G401 (cell line): ENCODE measurements around the gene UBE2K. TPM values are rescaled to one million over a fixed set of nuclear protein-coding genes. Genes with fewer than 3 reads are reported as not detected.
"Not testable (repeated sequence)": the region's sequence is repeated elsewhere in the genome, so short reads cannot be mapped to it uniquely, and the experiment has no call there.

Experiments
- DNase-seq: peaks from one replicate; pipeline ENCODE4 v3.0.0-alpha.2; 2015; ENCODE audit warnings: low spot score
- in situ Hi-C: cut with HindIII; loops from 2 replicates; pipeline ENCODE4 v1.10.0; 2016; ENCODE audit warnings: low sequenced_read_pairs, mixed read lengths
- total RNA-seq: library from RNA; depleted of rRNA; stranded (reverse); fragments of >200 nt; shearing (Covaris generic); gene quantifications from 2 replicates; pipeline ENCODE4 v1.2.3, GENCODE V29; 2014; rRNA removed

UBE2K gene
- 15.5 and 32.4 TPM in 2 replicates for total RNA-seq

- peak; percentile 83 for DNase-seq
- in situ Hi-C loops: no loop called here
These were observed at the start of gene UBE2K for GRCh38 chr4:39697740-39698423. Gene UBE2K (plus strand): TSS chr4:39698136. CDS start chr4:39698328, 192 bp downstream.

GRCh38 chr4:39648213-39648612 is 49.7 kb upstream of the UBE2K start:
- in situ Hi-C loops: no loop called here
- no peak for DNase-seq

GRCh38 chr4:39648827-39649558 is 48.9 kb upstream of the UBE2K start:
- in situ Hi-C loops: no loop called here
- peak; percentile 76 for DNase-seq

GRCh38 chr4:39649639-39650265 is 48.2 kb upstream of the UBE2K start:
- DNase-seq: no peak
- in situ Hi-C loops: no loop called here

- DNase-seq, in situ Hi-C loops: not testable (repeated sequence)
These were observed 46.4 kb upstream of the UBE2K start for GRCh38 chr4:39651586-39651985.

- in situ Hi-C loops: no loop called here
- DNase-seq: no peak
These were observed 42.7 kb upstream of the UBE2K start for GRCh38 chr4:39655211-39655610.

- in situ Hi-C loops: no loop called here
- DNase-seq: no peak
These were observed 42.1 kb upstream of the UBE2K start for GRCh38 chr4:39655876-39656275.

GRCh38 chr4:39656638-39657037 is 41.3 kb upstream of the UBE2K start:
- in situ Hi-C loops: not testable (repeated sequence)

GRCh38 chr4:39657465-39657864 is 40.5 kb upstream of the UBE2K start:
- no peak for DNase-seq
- in situ Hi-C loops: no loop called here

More at GRCh38 chr4:39656638-39657037, 41.3 kb upstream of the UBE2K start:
- not testable (repeated sequence) for DNase-seq

GRCh38 chr4:39658756-39659155 is 39.2 kb upstream of the UBE2K start:
- in situ Hi-C loops: no loop called here
- DNase-seq: no peak

GRCh38 chr4:39660045-39660444 is 37.9 kb upstream of the UBE2K start:
- no peak for DNase-seq
- in situ Hi-C loops: no loop called here

GRCh38 chr4:39660757-39661156 is 37.2 kb upstream of the UBE2K start:
- in situ Hi-C loops: no loop called here
- no peak for DNase-seq

- in situ Hi-C loops: no loop called here
- DNase-seq: no peak
These were observed 35.3 kb upstream of the UBE2K start for GRCh38 chr4:39662683-39663082.

GRCh38 chr4:39664828-39665731 is 32.9 kb upstream of the UBE2K start:
- no peak for DNase-seq
- in situ Hi-C loops: no loop called here

- in situ Hi-C loops: no loop called here
- no peak for DNase-seq
These were observed 30.2 kb upstream of the UBE2K start for GRCh38 chr4:39667706-39668105.

- in situ Hi-C loops: no loop called here
- DNase-seq: no peak
These were observed 29.0 kb upstream of the UBE2K start for GRCh38 chr4:39668887-39669286.

GRCh38 chr4:39670296-39670695 is 27.6 kb upstream of the UBE2K start:
- in situ Hi-C loops: not testable (repeated sequence)

GRCh38 chr4:39675681-39676080 is 22.3 kb upstream of the UBE2K start:
- in situ Hi-C loops, DNase-seq: not testable (repeated sequence)

More at GRCh38 chr4:39670296-39670695, 27.6 kb upstream of the UBE2K start:
- DNase-seq: not testable (repeated sequence)

GRCh38 chr4:39681003-39681402 is 16.9 kb upstream of the UBE2K start:
- in situ Hi-C loops, DNase-seq: not testable (repeated sequence)
